Left ventricle myocardium superior (tissue), 1 donor: Measurements from ENCODE around the gene PI4K2A. TPM values are rescaled to one million over a fixed set of nuclear protein-coding genes. Genes with fewer than 3 reads are reported as not detected.

Source experiments
- ATAC-seq: fragments of 200-7000 bp; cut with Tn5 transposase; one replicate; pipeline ENCODE4 v1.9.1; 2020; ENCODE audit warnings: mild to moderate bottlenecking, moderate library complexity
- DNase-seq: peaks from one replicate; pipeline ENCODE4 v3.0.0-alpha.2; 2020
- intact Hi-C: fragments of 100-400 bp; cut with micrococcal nuclease; formaldehyde crosslinking; loops from one replicate; pipeline ENCODE4 v1.11.0; 2022
- total RNA-seq: library from RNA; stranded (reverse); fragmentation: NEBNext Ultra II Directional; extraction: Animal tissue kit (Norgen Biotek cat#: 25700); gene quantifications from one replicate; pipeline ENCODE4 v1.2.1, GENCODE V29; 2021
- donor health status: DM: no; HTN: yes; CAD: no; lungs with severe emphysema.

Gene PI4K2A
- total RNA-seq, 1 donor from 2014 or later, result 10.2 TPM

- intact Hi-C loops, result no loop called here
- ATAC-seq, result no peak
Measured at GRCh38 chr10:97717627-97718026, 77.2 kb downstream of the PI4K2A start.

GRCh38 chr10:97718178-97718577 lies 77.7 kb downstream of the PI4K2A start:
- DNase-seq (no peak), ATAC-seq (no peak)
- intact Hi-C loops, result no loop called here

More at GRCh38 chr10:97717627-97718026, 77.2 kb downstream of the PI4K2A start:
- no peak for DNase-seq

GRCh38 chr10:97718659-97719142 lies 78.2 kb downstream of the PI4K2A start:
- intact Hi-C loops, result no loop called here
- ATAC-seq (no peak), DNase-seq (peak; percentile 37)

GRCh38 chr10:97719602-97720001 lies 79.1 kb downstream of the PI4K2A start:
- intact Hi-C loops, result no loop called here
- no peak for ATAC-seq
- no peak for DNase-seq

GRCh38 chr10:97721871-97722780 lies 81.7 kb downstream of the PI4K2A start:
- DNase-seq (no peak), ATAC-seq (no peak)
- intact Hi-C loops, result no loop called here

GRCh38 chr10:97723001-97723400 lies 82.5 kb downstream of the PI4K2A start:
- intact Hi-C loops, result no loop called here
- ATAC-seq, result no peak

GRCh38 chr10:97724341-97724941 lies 84.0 kb downstream of the PI4K2A start:
- DNase-seq (no peak), ATAC-seq (no peak)
- intact Hi-C loops, result no loop called here

More at GRCh38 chr10:97723001-97723400, 82.5 kb downstream of the PI4K2A start:
- DNase-seq, result no peak

Other genes with a start within 250 kb of the PI4K2A start
- 11.6 TPM for gene RRP12, start 239.3 kb upstream of the PI4K2A start, total RNA-seq
- gene PGAM1, start 214.5 kb upstream of the PI4K2A start, total RNA-seq, result 234 TPM
- 14.7 TPM for gene EXOSC1, start 194.7 kb upstream of the PI4K2A start, total RNA-seq
- gene ZDHHC16, start 194.5 kb upstream of the PI4K2A start, total RNA-seq, result 22.2 TPM
- 38.4 TPM for gene MMS19, start 142.2 kb upstream of the PI4K2A start, total RNA-seq
- 28.1 TPM for gene UBTD1, start 141.7 kb upstream of the PI4K2A start, total RNA-seq
- 318 TPM for gene ANKRD2, start 67.9 kb upstream of the PI4K2A start, total RNA-seq
- 11.9 TPM for gene HOGA1, start 56.3 kb upstream of the PI4K2A start, total RNA-seq
- gene C10orf62, start 51.0 kb upstream of the PI4K2A start, total RNA-seq, result 0.35 TPM
- gene MORN4, start 7.2 kb upstream of the PI4K2A start, total RNA-seq, result 8.7 TPM
- gene AVPI1, start 46.6 kb downstream of the PI4K2A start, total RNA-seq, result 8.9 TPM
- 7.1 TPM for gene MARVELD1, start 73.1 kb downstream of the PI4K2A start, total RNA-seq
- 13.7 TPM for gene ZFYVE27, start 96.5 kb downstream of the PI4K2A start, total RNA-seq
- gene SFRP5, start 131.3 kb downstream of the PI4K2A start, total RNA-seq, result 1.3 TPM
- not detected for gene GOLGA7B, start 209.2 kb downstream of the PI4K2A start, total RNA-seq